ENCODE data around the gene CHAD.

Gene CHAD

DNA sequence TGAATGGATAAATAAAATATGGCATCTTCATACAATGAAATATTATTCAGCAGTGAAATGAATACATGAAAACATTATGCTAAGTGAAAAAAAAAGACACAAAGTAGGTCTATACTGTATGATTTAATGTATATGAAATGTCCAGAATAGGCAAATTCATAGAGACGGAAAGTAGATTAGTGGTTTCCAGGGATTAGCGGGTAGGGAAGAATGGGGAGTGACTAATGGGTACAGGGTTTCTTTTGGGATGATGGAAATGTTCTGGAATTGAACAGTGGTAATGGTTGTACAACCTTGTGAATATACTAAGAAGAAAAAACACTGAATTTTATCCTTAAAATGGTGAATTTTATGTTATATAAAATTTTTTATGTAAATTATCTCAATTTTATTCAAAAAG, 31.0 kb upstream of the CHAD start:
- no peak for ATAC-seq
- TF ChIP-seq CSDC2 (CRISPR knock-in tag; IDR thresholded peaks at IDR 0.05) (no peak), ARNTL (CRISPR knock-in tag; IDR thresholded peaks at IDR 0.05; ENCODE audit: borderline replicate concordance, low read depth) (no peak), SNAI2 (CRISPR knock-in tag; IDR thresholded peaks at IDR 0.05) (no peak), TCF4 (CRISPR knock-in tag; IDR thresholded peaks at IDR 0.05; ENCODE audit: borderline replicate concordance) (no peak), ESRRG (CRISPR knock-in tag; IDR thresholded peaks at IDR 0.05) (no peak), ZFP3 (CRISPR knock-in tag; IDR thresholded peaks at IDR 0.05) (no peak), BACH2 (CRISPR knock-in tag; IDR thresholded peaks at IDR 0.05; ENCODE audit: borderline replicate concordance) (no peak), ZNF565 (CRISPR knock-in tag; conservative IDR thresholded peaks at IDR 0.05; ENCODE audit: low read depth) (no peak), ZNF70 (CRISPR knock-in tag; IDR thresholded peaks at IDR 0.05) (no peak), ZFP30 (CRISPR knock-in tag; IDR thresholded peaks at IDR 0.05) (no peak), PPARA (CRISPR knock-in tag; IDR thresholded peaks at IDR 0.05; ENCODE audit: borderline replicate concordance) (no peak)
- TF ChIP-seq, protein P1, sequence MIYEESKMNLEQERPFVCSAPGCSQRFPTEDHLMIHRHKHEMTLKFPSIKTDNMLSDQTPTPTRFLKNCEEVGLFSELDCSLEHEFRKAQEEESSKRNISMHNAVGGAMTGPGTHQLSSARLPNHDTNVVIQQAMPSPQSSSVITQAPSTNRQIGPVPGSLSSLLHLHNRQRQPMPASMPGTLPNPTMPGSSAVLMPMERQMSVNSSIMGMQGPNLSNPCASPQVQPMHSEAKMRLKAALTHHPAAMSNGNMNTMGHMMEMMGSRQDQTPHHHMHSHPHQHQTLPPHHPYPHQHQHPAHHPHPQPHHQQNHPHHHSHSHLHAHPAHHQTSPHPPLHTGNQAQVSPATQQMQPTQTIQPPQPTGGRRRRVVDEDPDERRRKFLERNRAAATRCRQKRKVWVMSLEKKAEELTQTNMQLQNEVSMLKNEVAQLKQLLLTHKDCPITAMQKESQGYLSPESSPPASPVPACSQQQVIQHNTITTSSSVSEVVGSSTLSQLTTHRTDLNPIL (CRISPR knock-in tag; IDR thresholded peaks at IDR 0.05; ENCODE audit: low read depth): no peak
- TF ChIP-seq, protein P2, sequence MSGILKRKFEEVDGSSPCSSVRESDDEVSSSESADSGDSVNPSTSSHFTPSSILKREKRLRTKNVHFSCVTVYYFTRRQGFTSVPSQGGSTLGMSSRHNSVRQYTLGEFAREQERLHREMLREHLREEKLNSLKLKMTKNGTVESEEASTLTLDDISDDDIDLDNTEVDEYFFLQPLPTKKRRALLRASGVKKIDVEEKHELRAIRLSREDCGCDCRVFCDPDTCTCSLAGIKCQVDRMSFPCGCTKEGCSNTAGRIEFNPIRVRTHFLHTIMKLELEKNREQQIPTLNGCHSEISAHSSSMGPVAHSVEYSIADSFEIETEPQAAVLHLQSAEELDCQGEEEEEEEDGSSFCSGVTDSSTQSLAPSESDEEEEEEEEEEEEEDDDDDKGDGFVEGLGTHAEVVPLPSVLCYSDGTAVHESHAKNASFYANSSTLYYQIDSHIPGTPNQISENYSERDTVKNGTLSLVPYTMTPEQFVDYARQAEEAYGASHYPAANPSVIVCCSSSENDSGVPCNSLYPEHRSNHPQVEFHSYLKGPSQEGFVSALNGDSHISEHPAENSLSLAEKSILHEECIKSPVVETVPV (CRISPR knock-in tag; IDR thresholded peaks at IDR 0.05): no peak
- TF ChIP-seq, protein P3, sequence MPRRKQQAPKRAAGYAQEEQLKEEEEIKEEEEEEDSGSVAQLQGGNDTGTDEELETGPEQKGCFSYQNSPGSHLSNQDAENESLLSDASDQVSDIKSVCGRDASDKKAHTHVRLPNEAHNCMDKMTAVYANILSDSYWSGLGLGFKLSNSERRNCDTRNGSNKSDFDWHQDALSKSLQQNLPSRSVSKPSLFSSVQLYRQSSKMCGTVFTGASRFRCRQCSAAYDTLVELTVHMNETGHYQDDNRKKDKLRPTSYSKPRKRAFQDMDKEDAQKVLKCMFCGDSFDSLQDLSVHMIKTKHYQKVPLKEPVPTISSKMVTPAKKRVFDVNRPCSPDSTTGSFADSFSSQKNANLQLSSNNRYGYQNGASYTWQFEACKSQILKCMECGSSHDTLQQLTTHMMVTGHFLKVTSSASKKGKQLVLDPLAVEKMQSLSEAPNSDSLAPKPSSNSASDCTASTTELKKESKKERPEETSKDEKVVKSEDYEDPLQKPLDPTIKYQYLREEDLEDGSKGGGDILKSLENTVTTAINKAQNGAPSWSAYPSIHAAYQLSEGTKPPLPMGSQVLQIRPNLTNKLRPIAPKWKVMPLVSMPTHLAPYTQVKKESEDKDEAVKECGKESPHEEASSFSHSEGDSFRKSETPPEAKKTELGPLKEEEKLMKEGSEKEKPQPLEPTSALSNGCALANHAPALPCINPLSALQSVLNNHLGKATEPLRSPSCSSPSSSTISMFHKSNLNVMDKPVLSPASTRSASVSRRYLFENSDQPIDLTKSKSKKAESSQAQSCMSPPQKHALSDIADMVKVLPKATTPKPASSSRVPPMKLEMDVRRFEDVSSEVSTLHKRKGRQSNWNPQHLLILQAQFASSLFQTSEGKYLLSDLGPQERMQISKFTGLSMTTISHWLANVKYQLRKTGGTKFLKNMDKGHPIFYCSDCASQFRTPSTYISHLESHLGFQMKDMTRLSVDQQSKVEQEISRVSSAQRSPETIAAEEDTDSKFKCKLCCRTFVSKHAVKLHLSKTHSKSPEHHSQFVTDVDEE (CRISPR knock-in tag; IDR thresholded peaks at IDR 0.05): no peak

DNA sequence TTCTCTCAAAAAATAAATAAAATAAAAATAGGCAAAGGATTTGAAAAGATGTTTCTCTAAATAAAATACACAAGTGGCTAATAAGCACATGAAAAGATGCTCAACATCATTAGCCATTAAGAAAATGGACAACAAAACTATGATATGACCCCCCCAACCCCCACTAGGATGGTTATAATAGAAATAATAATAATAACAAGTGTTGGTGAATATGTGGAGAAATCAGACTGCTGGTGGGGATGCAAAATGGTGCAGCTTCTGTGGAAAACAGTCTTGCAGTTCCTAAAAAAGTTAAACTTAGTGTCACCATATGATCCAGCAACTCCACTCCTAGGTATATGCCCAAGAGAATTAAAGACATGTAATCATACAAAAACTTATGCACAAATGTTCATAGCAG, 30.6 kb upstream of the CHAD start:
- no peak for ATAC-seq
- TF ChIP-seq TOX (CRISPR knock-in tag; IDR thresholded peaks at IDR 0.05; ENCODE audit: borderline replicate concordance): no peak
- TF ChIP-seq, protein P4, sequence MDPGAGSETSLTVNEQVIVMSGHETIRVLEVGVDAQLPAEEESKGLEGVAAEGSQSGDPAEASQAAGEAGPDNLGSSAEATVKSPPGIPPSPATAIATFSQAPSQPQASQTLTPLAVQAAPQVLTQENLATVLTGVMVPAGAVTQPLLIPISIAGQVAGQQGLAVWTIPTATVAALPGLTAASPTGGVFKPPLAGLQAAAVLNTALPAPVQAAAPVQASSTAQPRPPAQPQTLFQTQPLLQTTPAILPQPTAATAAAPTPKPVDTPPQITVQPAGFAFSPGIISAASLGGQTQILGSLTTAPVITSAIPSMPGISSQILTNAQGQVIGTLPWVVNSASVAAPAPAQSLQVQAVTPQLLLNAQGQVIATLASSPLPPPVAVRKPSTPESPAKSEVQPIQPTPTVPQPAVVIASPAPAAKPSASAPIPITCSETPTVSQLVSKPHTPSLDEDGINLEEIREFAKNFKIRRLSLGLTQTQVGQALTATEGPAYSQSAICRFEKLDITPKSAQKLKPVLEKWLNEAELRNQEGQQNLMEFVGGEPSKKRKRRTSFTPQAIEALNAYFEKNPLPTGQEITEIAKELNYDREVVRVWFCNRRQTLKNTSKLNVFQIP (CRISPR knock-in tag; IDR thresholded peaks at IDR 0.05; ENCODE audit: borderline replicate concordance, low read depth): no peak
- TF ChIP-seq GLIS3 (CRISPR knock-in tag; IDR thresholded peaks at IDR 0.05): no peak
- no peak for TF ChIP-seq ZNF8 (CRISPR knock-in tag; IDR thresholded peaks at IDR 0.05)
- no peak for TF ChIP-seq ISL1 (CRISPR knock-in tag; IDR thresholded peaks at IDR 0.05)
- TF ChIP-seq, protein P5, sequence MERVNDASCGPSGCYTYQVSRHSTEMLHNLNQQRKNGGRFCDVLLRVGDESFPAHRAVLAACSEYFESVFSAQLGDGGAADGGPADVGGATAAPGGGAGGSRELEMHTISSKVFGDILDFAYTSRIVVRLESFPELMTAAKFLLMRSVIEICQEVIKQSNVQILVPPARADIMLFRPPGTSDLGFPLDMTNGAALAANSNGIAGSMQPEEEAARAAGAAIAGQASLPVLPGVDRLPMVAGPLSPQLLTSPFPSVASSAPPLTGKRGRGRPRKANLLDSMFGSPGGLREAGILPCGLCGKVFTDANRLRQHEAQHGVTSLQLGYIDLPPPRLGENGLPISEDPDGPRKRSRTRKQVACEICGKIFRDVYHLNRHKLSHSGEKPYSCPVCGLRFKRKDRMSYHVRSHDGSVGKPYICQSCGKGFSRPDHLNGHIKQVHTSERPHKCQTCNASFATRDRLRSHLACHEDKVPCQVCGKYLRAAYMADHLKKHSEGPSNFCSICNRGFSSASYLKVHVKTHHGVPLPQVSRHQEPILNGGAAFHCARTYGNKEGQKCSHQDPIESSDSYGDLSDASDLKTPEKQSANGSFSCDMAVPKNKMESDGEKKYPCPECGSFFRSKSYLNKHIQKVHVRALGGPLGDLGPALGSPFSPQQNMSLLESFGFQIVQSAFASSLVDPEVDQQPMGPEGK (CRISPR knock-in tag; IDR thresholded peaks at IDR 0.05; ENCODE audit: borderline replicate concordance): no peak
- TF ChIP-seq, protein P1 (CRISPR knock-in tag; IDR thresholded peaks at IDR 0.05; ENCODE audit: low read depth): no peak
- no peak for TF ChIP-seq ESRRG (CRISPR knock-in tag; IDR thresholded peaks at IDR 0.05)
- no peak for TF ChIP-seq ZFP30 (CRISPR knock-in tag; IDR thresholded peaks at IDR 0.05)
- TF ChIP-seq ZC3H10 (CRISPR knock-in tag; IDR thresholded peaks at IDR 0.05): no peak
- no peak for TF ChIP-seq ZFP3 (CRISPR knock-in tag; IDR thresholded peaks at IDR 0.05)
- TF ChIP-seq SNAI2 (CRISPR knock-in tag; IDR thresholded peaks at IDR 0.05): no peak
- TF ChIP-seq, protein P3 (CRISPR knock-in tag; IDR thresholded peaks at IDR 0.05): no peak
- TF ChIP-seq BACH2 (CRISPR knock-in tag; IDR thresholded peaks at IDR 0.05; ENCODE audit: borderline replicate concordance): no peak
- no peak for TF ChIP-seq PPARA (CRISPR knock-in tag; IDR thresholded peaks at IDR 0.05; ENCODE audit: borderline replicate concordance)
- no peak for TF ChIP-seq RARB (CRISPR knock-in tag; IDR thresholded peaks at IDR 0.05)
- TF ChIP-seq TCF4 (CRISPR knock-in tag; IDR thresholded peaks at IDR 0.05; ENCODE audit: borderline replicate concordance): no peak
- no peak for TF ChIP-seq OSR1 (CRISPR knock-in tag; IDR thresholded peaks at IDR 0.05)
- TF ChIP-seq ZNF565 (CRISPR knock-in tag; conservative IDR thresholded peaks at IDR 0.05; ENCODE audit: low read depth): no peak
- TF ChIP-seq ZNF70 (CRISPR knock-in tag; IDR thresholded peaks at IDR 0.05): no peak

All from SK-N-SH treated with all-trans-retinoic acid at 6 μM for 48 hours (cell line).